Common myeloid progenitor, CD34-positive (primary cell): ENCODE measurements around the gene LYRM2.

Source experiments
- CTCF ChIA-PET: fragments of 350-600 bp; sonication (Branson Sonifier 250); formaldehyde crosslinking; loops from one replicate; lab custom pipeline; 2021; ENCODE audit warnings: antibody characterized with exemption; lab: Charles Lee
- POLR2A ChIA-PET: fragments of 350-600 bp; sonication (Branson Sonifier 250); formaldehyde crosslinking; loops from one replicate; lab custom pipeline; 2021; ENCODE audit warnings: antibody characterized with exemption; lab: Charles Lee
- DNase-seq, 3 donors: peaks; one replicate each; pipeline versions ENCODE4 v3.0.0 to v3.0.0-alpha.2; 2013
- H3K27ac ChIP-seq, 2 experiments: 1 replicate in 1 of 2; 2 replicates in 1 of 2; pipeline ENCODE4 v1.7.0; 2013; ENCODE audit warnings: inconsistent platforms in 2 of 2, low read length in 2 of 2, mild to moderate bottlenecking in 2 of 2, low read depth in 1 of 2, moderate library complexity in 1 of 2; ENCODE audit not compliant: severe bottlenecking in 2 of 2, insufficient read depth in 1 of 2, poor library complexity in 1 of 2
- H3K27me3 ChIP-seq, 5 experiments: replicated peaks in 2 of 5; 1 replicate in 3 of 5; 2 replicates in 2 of 5; pipeline versions ENCODE4 v1.6.1 to v1.7.0; 2013; ENCODE audit warnings: low read length in 4 of 5, mild to moderate bottlenecking in 2 of 5, moderate library complexity in 2 of 5, inconsistent platforms in 1 of 5; ENCODE audit not compliant: insufficient read depth in 5 of 5, control insufficient read depth in 4 of 5
- H3K36me3 ChIP-seq, 4 experiments: 1 replicate in 2 of 4; 2 replicates in 2 of 4; pipeline versions ENCODE4 v1.6.1 to v1.7.0; 2013; ENCODE audit warnings: low read length in 3 of 4, control low read depth in 1 of 4, mild to moderate bottlenecking in 1 of 4; ENCODE audit not compliant: control insufficient read depth in 4 of 4, insufficient read depth in 4 of 4
- H3K4me1 ChIP-seq, 4 experiments: 1 replicate in 3 of 4; 2 replicates in 1 of 4; pipeline versions ENCODE4 v1.6.1 to v1.7.1; 2013; ENCODE audit warnings: low read length in 3 of 4, mild to moderate bottlenecking in 3 of 4, control low read depth in 1 of 4, inconsistent platforms in 1 of 4, moderate library complexity in 1 of 4; ENCODE audit not compliant: control insufficient read depth in 4 of 4, insufficient read depth in 4 of 4; ENCODE audit errors: control extremely low read depth in 1 of 4
- H3K4me3 ChIP-seq, 7 experiments: 1 replicate in 4 of 7; 2 replicates in 3 of 7; pipeline versions ENCODE4 v1.5.1 to v1.7.0; 2013; ENCODE audit warnings: mild to moderate bottlenecking in 7 of 7, low read length in 6 of 7, moderate library complexity in 6 of 7, inconsistent platforms in 2 of 7, low read depth in 2 of 7, control low read depth in 1 of 7; ENCODE audit not compliant: insufficient read depth in 4 of 7, control insufficient read depth in 1 of 7; ENCODE audit errors: extremely low read depth in 1 of 7
- H3K9me3 ChIP-seq, 5 experiments: 1 replicate in 4 of 5; 2 replicates in 1 of 5; pipeline versions ENCODE4 v1.6.1 to v1.7.1; 2013; ENCODE audit warnings: low read length in 4 of 5, mild to moderate bottlenecking in 2 of 5, inconsistent platforms in 1 of 5, low read depth in 1 of 5, moderate library complexity in 1 of 5; ENCODE audit not compliant: control insufficient read depth in 4 of 5, insufficient read depth in 2 of 5; ENCODE audit errors: control extremely low read depth in 1 of 5
- WGBS: methylation state at CpG from one replicate; pipeline ENCODE4 v1.1.5; 2013; ENCODE audit not compliant: insufficient coverage; 5-methylcytosine and 5-hydroxymethylcytosine counted together

The LYRM2 gene

GRCh38 chr6:89580997-89581666 lies 57.4 kb downstream of the LYRM2 start:
- Histone ChIP-seq H3K27ac (no peak overlapping the region), H3K4me1 (no peaks in the 10 kb centered on the region), H3K36me3 (no peaks in the 10 kb centered on the region), H3K4me3 (no peak overlapping the region), H3K9me3 (no peaks in the 10 kb centered on the region), H3K27me3 (no peaks in the 10 kb centered on the region)
- POLR2A ChIA-PET, result no interaction called here
- CTCF ChIA-PET, result interaction anchor here (0.9 kb wide), 1 partner anchor 87 kb away, joined by 3 read pairs; no protein-coding TSS in a partner anchor
- DNase-seq, result no peak
- no CpG with 5 or more reads among the region's 3 CpGs for WGBS

GRCh38 chr6:89575562-89575960 lies 63.0 kb downstream of the LYRM2 start:
- H3K4me3 ChIP-seq, result no peak overlapping the region
- no peaks in the 10 kb centered on the region for H3K9me3 ChIP-seq
- POLR2A ChIA-PET, result no interaction called here
- 100% methylated on average over 2 of the region's 2 CpGs for WGBS
- CTCF ChIA-PET, result no interaction called here
- no peak overlapping the region for H3K27ac ChIP-seq
- no peak for DNase-seq
- H3K27me3 ChIP-seq, result no peaks in the 10 kb centered on the region
- H3K36me3 ChIP-seq, result no peaks in the 10 kb centered on the region
- no peaks in the 10 kb centered on the region for H3K4me1 ChIP-seq

- H3K4me3 ChIP-seq, result no peak overlapping the region
- no peaks in the 10 kb centered on the region for H3K27me3 ChIP-seq
- H3K27ac ChIP-seq, result no peak overlapping the region
- no peak for DNase-seq
- CTCF ChIA-PET, result no interaction called here
- POLR2A ChIA-PET, result no interaction called here
- no peaks in the 10 kb centered on the region for H3K4me1 ChIP-seq
- H3K36me3 ChIP-seq, result no peaks in the 10 kb centered on the region
- H3K9me3 ChIP-seq, result no peaks in the 10 kb centered on the region
- WGBS, result 100% methylated on average over 2 of the region's 2 CpGs
These were observed 63.5 kb downstream of the LYRM2 start for GRCh38 chr6:89574910-89575561.

GRCh38 chr6:89567630-89568390 lies 70.7 kb downstream of the LYRM2 start:
- Histone ChIP-seq H3K36me3 (no peaks in the 10 kb centered on the region), H3K9me3 (no peaks in the 10 kb centered on the region), H3K27ac (no peak overlapping the region), H3K27me3 (no peaks in the 10 kb centered on the region), H3K4me3 (no peak overlapping the region), H3K4me1 (no peaks in the 10 kb centered on the region)
- ChIA-PET POLR2A (no interaction called here), CTCF (interaction anchor here (1.0 to 1.2 kb wide), 2 partner anchors 24 to 39 kb away, joined by 3 read pairs; no protein-coding TSS in a partner anchor)
- 100% methylated on average over 4 of the region's 6 CpGs for WGBS
- no peak for DNase-seq

GRCh38 chr6:89566930-89567629 lies 71.5 kb downstream of the LYRM2 start:
- ChIA-PET CTCF (interaction anchor here (1.2 kb wide), 1 partner anchor 38 kb away, joined by 3 read pairs; no protein-coding TSS in a partner anchor), POLR2A (no interaction called here)
- 98% methylated on average over 13 of the region's 16 CpGs for WGBS

GRCh38 chr6:89566008-89566800 lies 72.3 kb downstream of the LYRM2 start:
- Histone ChIP-seq H3K4me3 (no peak overlapping the region), H3K36me3 (no peaks in the 10 kb centered on the region), H3K27ac (no peak overlapping the region), H3K27me3 (no peaks in the 10 kb centered on the region), H3K9me3 (no peaks in the 10 kb centered on the region), H3K4me1 (no peaks in the 10 kb centered on the region)
- ChIA-PET CTCF (no interaction called here), POLR2A (no interaction called here)
- 98% methylated on average over 10 of the region's 10 CpGs for WGBS
- no peak for DNase-seq

More at GRCh38 chr6:89566930-89567629, 71.5 kb downstream of the LYRM2 start:
- Histone ChIP-seq H3K36me3 (no peaks in the 10 kb centered on the region), H3K27me3 (no peaks in the 10 kb centered on the region), H3K27ac (no peak overlapping the region), H3K4me3 (no peak overlapping the region), H3K4me1 (no peaks in the 10 kb centered on the region), H3K9me3 (no peaks in the 10 kb centered on the region)
- no peak for DNase-seq
